Keratinocyte (primary cell): ENCODE measurements around the gene PREP. TPM values are rescaled to one million over a fixed set of nuclear protein-coding genes. Genes with fewer than 3 reads are reported as not detected.

Experiments used
- DNase-seq: peaks from one replicate; pipeline ENCODE4 v3.0.0-alpha.2; 2011; ENCODE audit warnings: low read depth, missing footprints, low spot score
- FAIRE-seq: peaks from 2 replicates; lab custom pipeline; 2011; peaks lifted over from hg19 to GRCh38; lab: Jason Lieb, UNC
- H2AFZ ChIP-seq: 2 replicates; pipeline ENCODE4 v1.6.0; 2012; ENCODE audit warnings: low read length, control low read depth, inconsistent platforms; ENCODE audit not compliant: control insufficient read depth
- H3K27ac ChIP-seq: 2 replicates; pipeline ENCODE4 v1.5.1; 2011; ENCODE audit warnings: low read length; ENCODE audit not compliant: control insufficient read depth, insufficient read depth
- H3K27me3 ChIP-seq: 3 replicates; pipeline ENCODE4 v1.6.0; 2011; ENCODE audit warnings: low read length; ENCODE audit not compliant: control insufficient read depth, insufficient read depth; ENCODE audit errors: extremely low read depth
- H3K36me3 ChIP-seq, 2 experiments: 2 replicates in 1 of 2; 3 replicates in 1 of 2; pipeline ENCODE4 v1.5.1; 2011; ENCODE audit warnings: low read length in 2 of 2, mild to moderate bottlenecking in 1 of 2; ENCODE audit not compliant: control insufficient read depth in 2 of 2, insufficient read depth in 2 of 2; ENCODE audit errors: extremely low read depth in 1 of 2
- H3K4me1 ChIP-seq: 3 replicates; pipeline ENCODE4 v1.5.1; 2011; ENCODE audit warnings: low read length; ENCODE audit not compliant: control insufficient read depth, insufficient read depth; ENCODE audit errors: extremely low read depth
- H3K4me2 ChIP-seq: 3 replicates; pipeline ENCODE4 v1.6.0; 2011; ENCODE audit warnings: low read depth, low read length; ENCODE audit not compliant: control insufficient read depth, insufficient read depth; ENCODE audit errors: extremely low read depth
- H3K4me3 ChIP-seq, 3 experiments: fragments of 200-600 bp in 1 of 3; sonication (generic) in 1 of 3; 2 replicates in 2 of 3; 3 replicates in 1 of 3; pipeline ENCODE4 v1.5.1; 2011 to 2016; ENCODE audit warnings: low read length in 3 of 3, mild to moderate bottlenecking in 3 of 3, control low read depth in 2 of 3, inconsistent platforms in 1 of 3, low read depth in 1 of 3, mixed read lengths in 1 of 3, mixed run types in 1 of 3, moderate library complexity in 1 of 3; ENCODE audit not compliant: control insufficient read depth in 2 of 3, insufficient read depth in 2 of 3; ENCODE audit errors: extremely low read depth in 1 of 3
- H3K79me2 ChIP-seq: 2 replicates; pipeline ENCODE4 v1.6.0; 2012; ENCODE audit warnings: low read length; ENCODE audit not compliant: control insufficient read depth, insufficient read depth
- H3K9ac ChIP-seq: 3 replicates; pipeline ENCODE4 v1.6.0; 2011; ENCODE audit warnings: low read length; ENCODE audit not compliant: control insufficient read depth, insufficient read depth; ENCODE audit errors: extremely low read depth
- H3K9me1 ChIP-seq: 3 replicates; pipeline ENCODE4 v1.6.0; 2011; ENCODE audit warnings: low read length; ENCODE audit not compliant: control insufficient read depth, insufficient read depth; ENCODE audit errors: extremely low read depth
- H3K9me3 ChIP-seq: 2 replicates; pipeline ENCODE4 v1.5.1; 2012; ENCODE audit warnings: low read depth, low read length; ENCODE audit not compliant: control insufficient read depth
- H4K20me1 ChIP-seq: 3 replicates; pipeline ENCODE4 v1.6.0; 2011; ENCODE audit warnings: low read length; ENCODE audit not compliant: control insufficient read depth, insufficient read depth; ENCODE audit errors: extremely low read depth
- CTCF ChIP-seq, 3 experiments: IDR thresholded peaks in 1 of 3; conservative IDR thresholded peaks in 1 of 3; optimal IDR thresholded peaks in 1 of 3; 2 replicates in 2 of 3; 3 replicates in 1 of 3; pipeline versions ENCODE3 to v1.5.1; 2011; ENCODE audit warnings: low read length in 3 of 3, mild to moderate bottlenecking in 3 of 3, moderate library complexity in 2 of 3, control low read depth in 1 of 3, inconsistent platforms in 1 of 3; ENCODE audit not compliant: insufficient read depth in 2 of 3; ENCODE audit errors: extremely low read depth in 1 of 3
- EZH2 ChIP-seq: IDR thresholded peaks from one replicate; pipeline ENCODE4 v1.6.1; 2012; ENCODE audit warnings: inconsistent platforms, mild to moderate bottlenecking, low read length, moderate library complexity
- dilution Hi-C: fragments of 300-500 bp; cut with MboI; formaldehyde crosslinking; loops from one replicate; pipeline ENCODE4 v1.7.0; 2020; ENCODE audit warnings: low sequenced_read_pairs; ENCODE audit not compliant: extremely low pct_ligation_motif_present
- polyA plus RNA-seq, 5 experiments: library from polyadenylated mRNA; depleted of rRNA in 3 of 5; stranded (reverse) in 3 of 5; stranded (forward) in 1 of 5; unstranded in 1 of 5; fragments of >200 nt; gene quantifications; 1 replicate in 1 of 5; 2 replicates in 3 of 5; 3 replicates in 1 of 5; pipeline versions ENCODE4 v1.2.1 to v1.2.3, GENCODE V29; 2011 to 2012; ENCODE audit warnings: missing spikeins in 2 of 5, low read depth in 1 of 5, low replicate concordance in 1 of 5

The PREP gene
- polyA plus RNA-seq, 1 donor (not counting 4 experiments of a cell fraction or from before 2014, with no cell fraction given), result 48.3 TPM

- H3K9me3 ChIP-seq, result no peaks in the 10 kb centered on the region
- H3K36me3 ChIP-seq, result no peaks in the 10 kb centered on the region
- TF ChIP-seq EZH2, result no peak
- no peak for DNase-seq
- no peaks in the 10 kb centered on the region for H4K20me1 ChIP-seq
- H3K79me2 ChIP-seq, result no peaks in the 10 kb centered on the region
- no peak overlapping the region for H3K9ac ChIP-seq
- H3K4me3 ChIP-seq, result no peak overlapping the region
- H3K4me2 ChIP-seq, result no peak overlapping the region
- H2AFZ ChIP-seq, result no peak overlapping the region
- FAIRE-seq, result no peak
- H3K27me3 ChIP-seq, result no peaks in the 10 kb centered on the region
- no peaks in the 10 kb centered on the region for H3K9me1 ChIP-seq
- H3K4me1 ChIP-seq, result peaks cover 26% of the 10 kb centered on the region
- dilution Hi-C loops, result no loop called here
- H3K27ac ChIP-seq, result no peak overlapping the region
These were observed 34.4 kb upstream of the PREP start for GRCh38 chr6:105437236-105437635.

- Histone ChIP-seq H3K27me3 (no peaks in the 10 kb centered on the region), H3K36me3 (no peaks in the 10 kb centered on the region), H3K4me1 (peaks cover 20% of the 10 kb centered on the region), H3K27ac (no peak overlapping the region), H4K20me1 (no peaks in the 10 kb centered on the region), H3K79me2 (no peaks in the 10 kb centered on the region), H3K4me3 (no peak overlapping the region), H3K9me1 (no peaks in the 10 kb centered on the region), H3K9ac (no peak overlapping the region), H3K9me3 (no peaks in the 10 kb centered on the region), H2AFZ (no peak overlapping the region), H3K4me2 (no peak overlapping the region)
- DNase-seq, result no peak
- TF ChIP-seq CTCF (optimal IDR thresholded peaks at IDR 0.05 in 1 of 3, IDR thresholded peaks at IDR 0.05 in 1 of 3, conservative IDR thresholded peaks at IDR 0.05 in 1 of 3; ENCODE audit: extremely low read depth in 1 of 3, insufficient read depth in 2 of 3, low read length in 3 of 3) (no peak), EZH2 (no peak)
- no peak for FAIRE-seq
- dilution Hi-C loops, result no loop called here
These were observed 30.8 kb upstream of the PREP start for GRCh38 chr6:105433723-105434122.

- Histone ChIP-seq H3K4me1 (peaks cover 25% of the 10 kb centered on the region), H3K9ac (no peak overlapping the region), H3K36me3 (no peaks in the 10 kb centered on the region), H2AFZ (no peak overlapping the region), H3K27me3 (no peaks in the 10 kb centered on the region), H3K27ac (peak overlapping the region; percentile 21), H3K9me1 (no peaks in the 10 kb centered on the region), H3K79me2 (no peaks in the 10 kb centered on the region), H3K4me2 (peak overlapping the region; percentile 72), H4K20me1 (no peaks in the 10 kb centered on the region), H3K9me3 (no peaks in the 10 kb centered on the region), H3K4me3 (no peak overlapping the region)
- dilution Hi-C loops, result no loop called here
- DNase-seq, result peak; percentile 70
- TF ChIP-seq EZH2 (no peak), CTCF (optimal IDR thresholded peaks at IDR 0.05 in 1 of 3, IDR thresholded peaks at IDR 0.05 in 1 of 3, conservative IDR thresholded peaks at IDR 0.05 in 1 of 3; ENCODE audit: extremely low read depth in 1 of 3, insufficient read depth in 2 of 3, low read length in 3 of 3) (no peak)
- FAIRE-seq, result peak; percentile 88
These were observed 29.9 kb upstream of the PREP start for GRCh38 chr6:105432797-105433196.
